K562 (cell line): Measurements from ENCODE around the gene VSIG10. TPM values are rescaled to one million over a fixed set of nuclear protein-coding genes. Genes with fewer than 3 reads are reported as not detected.

Experiments used
- CBX5 ChIP-seq: IDR thresholded peaks from 2 replicates; pipeline ENCODE4 v1.6.1; 2014; ENCODE audit warnings: low read depth, borderline replicate concordance
- RAD21 ChIP-seq, 2 experiments: fragments of 250-450 bp in 1 of 2; fragments of 450-650 bp in 1 of 2; sonication (Bioruptor Pico) in 1 of 2; formaldehyde crosslinking in 1 of 2; IDR thresholded peaks in 1 of 2; conservative IDR thresholded peaks in 1 of 2; 2 replicates each; pipeline versions ENCODE4 v1.4.0 to v1.8.0; 2020 to 2022; ENCODE audit warnings: mild to moderate bottlenecking in 2 of 2, moderate library complexity in 1 of 2
- TARDBP ChIP-seq: fragments of 450-650 bp; IDR thresholded peaks from 2 replicates; pipeline ENCODE4 v1.6.1; 2016
- TEAD2 ChIP-seq: fragments of 450-650 bp; IDR thresholded peaks from 2 replicates; pipeline ENCODE4 v1.6.1; 2016; ENCODE audit warnings: missing genetic modification characterization, control low read depth, missing compliant biosample characterization
- YY1 ChIP-seq, 3 experiments: IDR thresholded peaks; 2 replicates each; pipeline ENCODE4 v1.6.1; 2011; ENCODE audit warnings: low read length in 2 of 3, mild to moderate bottlenecking in 2 of 3, moderate library complexity in 2 of 3, borderline replicate concordance in 1 of 3, control low read depth in 1 of 3, low read depth in 1 of 3; ENCODE audit not compliant: insufficient read depth in 3 of 3, insufficient replicate concordance in 2 of 3, control insufficient read depth in 1 of 3, insufficient read length in 1 of 3; ENCODE audit errors: extremely low read depth in 1 of 3
- ZBTB40 ChIP-seq, 2 experiments: fragments of 450-650 bp in 1 of 2; sonication (generic) in 1 of 2; formaldehyde crosslinking in 1 of 2; IDR thresholded peaks; 2 replicates each; pipeline versions ENCODE4 v1.7.1 to v1.9.0; 2016 to 2022; ENCODE audit warnings: inconsistent platforms in 1 of 2, mild to moderate bottlenecking in 1 of 2, missing genetic modification reagents in 1 of 2
- ZNF584 ChIP-seq: fragments of 200-800 bp; sonication (Bioruptor generic); IDR thresholded peaks from 2 replicates; pipeline ENCODE4 v1.6.1; 2016; ENCODE audit warnings: low read depth, mild to moderate bottlenecking, missing genetic modification characterization, missing compliant biosample characterization
- ZNF707 ChIP-seq: fragments of 250-450 bp; sonication (Bioruptor Pico); conservative IDR thresholded peaks from 2 replicates; pipeline ENCODE4 v1.8.0; 2022; ENCODE audit warnings: inconsistent platforms, mild to moderate bottlenecking, moderate library complexity
- polyA plus RNA-seq, 8 experiments: library from polyadenylated mRNA; depleted of rRNA in 4 of 8; stranded (reverse) in 5 of 8; unstranded in 3 of 8; fragments of >200 nt; fragmentation: Nextera tagmentation in 2 of 8; fragmentation: Illumina TruSeq in 1 of 8; extraction: Ambion mirVana in 2 of 8; extraction: Trizol in 1 of 8; gene quantifications; 2 replicates each; pipeline versions ENCODE4 v1.2.1 to v1.2.3, GENCODE V29; 2011 to 2014; ENCODE audit warnings: inconsistent platforms in 1 of 8, missing spikeins in 1 of 8
- total RNA-seq, 7 experiments: library from RNA; depleted of rRNA in 6 of 7; stranded (reverse); fragments of >200 nt in 6 of 7; fragmentation: Illumina TruSeq in 2 of 7; extraction: Trizol in 2 of 7; gene quantifications; 2 replicates each; pipeline versions ENCODE4 v1.2.1 to v1.2.3, GENCODE V29; 2011 to 2021; ENCODE audit warnings: low replicate concordance in 1 of 7
- TF ChIP-seq, protein P1 (sequence below): IDR thresholded peaks from 2 replicates; pipeline ENCODE4 v1.6.1; 2014; ENCODE audit warnings: antibody characterized with exemption
- TF ChIP-seq, protein P2 (sequence below): sonication (generic); formaldehyde crosslinking; IDR thresholded peaks from 2 replicates; pipeline ENCODE4 v1.8.1; 2023; ENCODE audit warnings: mild to moderate bottlenecking, missing genetic modification reagents
- TF ChIP-seq, protein P3 (sequence below): IDR thresholded peaks from 2 replicates; pipeline ENCODE4 v1.6.1; 2011; ENCODE audit warnings: borderline replicate concordance, low read depth, mild to moderate bottlenecking, moderate library complexity, low read length; ENCODE audit not compliant: insufficient read depth, poor library complexity, severe bottlenecking

Gene VSIG10
- total and polyA plus RNA-seq, 9 of the 15 experiments (the other 6 are each of a cell fraction or from before 2014, with no cell fraction given) = 4.1 to 8.8 (median 4.7) TPM

- no peak for TF ChIP-seq ZBTB40 (IDR thresholded peaks at IDR 0.05)
- TF ChIP-seq ZBTB40 (CRISPR knock-in tag; IDR thresholded peaks at IDR 0.05) = no peak
- peak in 1 of 2 experiments; percentile 42; a peak in 2 of 4 replicates for TF ChIP-seq RAD21 (CRISPR knock-in tag; conservative IDR thresholded peaks at IDR 0.05 in 1 of 2, IDR thresholded peaks at IDR 0.05 in 1 of 2)
- TF ChIP-seq ZNF707 (CRISPR knock-in tag) = no peak
- no peak for TF ChIP-seq ZNF584 (CRISPR knock-in tag)
- TF ChIP-seq TARDBP = no peak
- TF ChIP-seq YY1 (IDR thresholded peaks at IDR 0.05; ENCODE audit: borderline replicate concordance in 1 of 3, control insufficient read depth in 1 of 3, extremely low read depth in 1 of 3, insufficient read depth in 3 of 3, insufficient read length in 1 of 3, insufficient replicate concordance in 2 of 3, low read depth in 1 of 3, low read length in 2 of 3) = no peak
- TF ChIP-seq, protein P1, sequence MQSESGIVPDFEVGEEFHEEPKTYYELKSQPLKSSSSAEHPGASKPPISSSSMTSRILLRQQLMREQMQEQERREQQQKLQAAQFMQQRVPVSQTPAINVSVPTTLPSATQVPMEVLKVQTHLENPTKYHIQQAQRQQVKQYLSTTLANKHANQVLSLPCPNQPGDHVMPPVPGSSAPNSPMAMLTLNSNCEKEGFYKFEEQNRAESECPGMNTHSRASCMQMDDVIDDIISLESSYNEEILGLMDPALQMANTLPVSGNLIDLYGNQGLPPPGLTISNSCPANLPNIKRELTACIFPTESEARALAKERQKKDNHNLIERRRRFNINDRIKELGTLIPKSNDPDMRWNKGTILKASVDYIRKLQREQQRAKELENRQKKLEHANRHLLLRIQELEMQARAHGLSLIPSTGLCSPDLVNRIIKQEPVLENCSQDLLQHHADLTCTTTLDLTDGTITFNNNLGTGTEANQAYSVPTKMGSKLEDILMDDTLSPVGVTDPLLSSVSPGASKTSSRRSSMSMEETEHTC = no peak
- no peak for TF ChIP-seq CBX5
- no peak for TF ChIP-seq TEAD2 (tag)
- TF ChIP-seq, protein P2, sequence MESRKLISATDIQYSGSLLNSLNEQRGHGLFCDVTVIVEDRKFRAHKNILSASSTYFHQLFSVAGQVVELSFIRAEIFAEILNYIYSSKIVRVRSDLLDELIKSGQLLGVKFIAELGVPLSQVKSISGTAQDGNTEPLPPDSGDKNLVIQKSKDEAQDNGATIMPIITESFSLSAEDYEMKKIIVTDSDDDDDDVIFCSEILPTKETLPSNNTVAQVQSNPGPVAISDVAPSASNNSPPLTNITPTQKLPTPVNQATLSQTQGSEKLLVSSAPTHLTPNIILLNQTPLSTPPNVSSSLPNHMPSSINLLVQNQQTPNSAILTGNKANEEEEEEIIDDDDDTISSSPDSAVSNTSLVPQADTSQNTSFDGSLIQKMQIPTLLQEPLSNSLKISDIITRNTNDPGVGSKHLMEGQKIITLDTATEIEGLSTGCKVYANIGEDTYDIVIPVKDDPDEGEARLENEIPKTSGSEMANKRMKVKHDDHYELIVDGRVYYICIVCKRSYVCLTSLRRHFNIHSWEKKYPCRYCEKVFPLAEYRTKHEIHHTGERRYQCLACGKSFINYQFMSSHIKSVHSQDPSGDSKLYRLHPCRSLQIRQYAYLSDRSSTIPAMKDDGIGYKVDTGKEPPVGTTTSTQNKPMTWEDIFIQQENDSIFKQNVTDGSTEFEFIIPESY (CRISPR knock-in tag) = peak; percentile 40; the same call in 1 of the 2 replicates
- TF ChIP-seq, protein P3, sequence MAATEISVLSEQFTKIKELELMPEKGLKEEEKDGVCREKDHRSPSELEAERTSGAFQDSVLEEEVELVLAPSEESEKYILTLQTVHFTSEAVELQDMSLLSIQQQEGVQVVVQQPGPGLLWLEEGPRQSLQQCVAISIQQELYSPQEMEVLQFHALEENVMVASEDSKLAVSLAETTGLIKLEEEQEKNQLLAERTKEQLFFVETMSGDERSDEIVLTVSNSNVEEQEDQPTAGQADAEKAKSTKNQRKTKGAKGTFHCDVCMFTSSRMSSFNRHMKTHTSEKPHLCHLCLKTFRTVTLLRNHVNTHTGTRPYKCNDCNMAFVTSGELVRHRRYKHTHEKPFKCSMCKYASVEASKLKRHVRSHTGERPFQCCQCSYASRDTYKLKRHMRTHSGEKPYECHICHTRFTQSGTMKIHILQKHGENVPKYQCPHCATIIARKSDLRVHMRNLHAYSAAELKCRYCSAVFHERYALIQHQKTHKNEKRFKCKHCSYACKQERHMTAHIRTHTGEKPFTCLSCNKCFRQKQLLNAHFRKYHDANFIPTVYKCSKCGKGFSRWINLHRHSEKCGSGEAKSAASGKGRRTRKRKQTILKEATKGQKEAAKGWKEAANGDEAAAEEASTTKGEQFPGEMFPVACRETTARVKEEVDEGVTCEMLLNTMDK = peak; percentile 27
Measured at GRCh38 chr12:118055144-118055557, 48.7 kb downstream of the VSIG10 start (continued).
